Measurements from ENCODE around the gene UNC13D. TPM values are rescaled to one million over a fixed set of nuclear protein-coding genes. Genes with fewer than 3 reads are reported as not detected.

Gene UNC13D
- total and polyA plus RNA-seq, 9 of the 15 experiments (the other 6 are each of a cell fraction or from before 2014, with no cell fraction given), result 0.86 to 244 (median 69.2) TPM

GRCh38 chr17:75808905-75809621 lies 35.1 kb downstream of the UNC13D start (continued):
- no peak for TF ChIP-seq CEBPZ (IDR thresholded peaks at IDR 0.05; ENCODE audit: borderline replicate concordance, low read depth, low read length)
- TF ChIP-seq E2F4 (CRISPR knock-in tag; IDR thresholded peaks at IDR 0.05; ENCODE audit: low read depth), result no peak
- TF ChIP-seq STAT5A (IDR thresholded peaks at IDR 0.05; ENCODE audit: borderline replicate concordance, low read length), result no peak
- TF ChIP-seq HMBOX1 (IDR thresholded peaks at IDR 0.05), result no peak
- TF ChIP-seq SMARCE1 (IDR thresholded peaks at IDR 0.05), result no peak
- TF ChIP-seq GATA2 (CRISPR knock-in tag; IDR thresholded peaks at IDR 0.05), result peak; percentile 43; the same call in 1 of the 2 replicates
- peak; percentile 57; the same call in 1 of the 2 replicates for TF ChIP-seq ZNF449 (CRISPR knock-in tag; IDR thresholded peaks at IDR 0.05)
- no peak for TF ChIP-seq ZNF57 (CRISPR knock-in tag; IDR thresholded peaks at IDR 0.05)
- peak; percentile 41 for TF ChIP-seq EGR1 (conservative IDR thresholded peaks at IDR 0.05)
- no peak for TF ChIP-seq ZNF217 (CRISPR knock-in tag; IDR thresholded peaks at IDR 0.05)
- peak; percentile 92 for TF ChIP-seq ZBTB33 (CRISPR knock-in tag; IDR thresholded peaks at IDR 0.05)
- peak; percentile 59; the same call in 1 of the 2 replicates for TF ChIP-seq MITF (IDR thresholded peaks at IDR 0.05)
- peak; percentile 19; the same call in 1 of the 2 replicates for TF ChIP-seq ZNF79 (CRISPR knock-in tag; IDR thresholded peaks at IDR 0.05; ENCODE audit: low read depth)
- TF ChIP-seq ATF4 (CRISPR knock-in tag; IDR thresholded peaks at IDR 0.05), result peak; percentile 29; the same call in 1 of the 2 replicates
- no peak for TF ChIP-seq NELFE (IDR thresholded peaks at IDR 0.05; ENCODE audit: insufficient read depth, insufficient read length)
